ENCODE results near the gene CD40. TPM values are rescaled to one million over a fixed set of nuclear protein-coding genes. Genes with fewer than 3 reads are reported as not detected.

The CD40 gene
- total and polyA plus RNA-seq, 10 of the 15 experiments (the other 5 are each of a cell fraction or from before 2014, with no cell fraction given): 40.8 to 193 (median 89.5) TPM

DNA sequence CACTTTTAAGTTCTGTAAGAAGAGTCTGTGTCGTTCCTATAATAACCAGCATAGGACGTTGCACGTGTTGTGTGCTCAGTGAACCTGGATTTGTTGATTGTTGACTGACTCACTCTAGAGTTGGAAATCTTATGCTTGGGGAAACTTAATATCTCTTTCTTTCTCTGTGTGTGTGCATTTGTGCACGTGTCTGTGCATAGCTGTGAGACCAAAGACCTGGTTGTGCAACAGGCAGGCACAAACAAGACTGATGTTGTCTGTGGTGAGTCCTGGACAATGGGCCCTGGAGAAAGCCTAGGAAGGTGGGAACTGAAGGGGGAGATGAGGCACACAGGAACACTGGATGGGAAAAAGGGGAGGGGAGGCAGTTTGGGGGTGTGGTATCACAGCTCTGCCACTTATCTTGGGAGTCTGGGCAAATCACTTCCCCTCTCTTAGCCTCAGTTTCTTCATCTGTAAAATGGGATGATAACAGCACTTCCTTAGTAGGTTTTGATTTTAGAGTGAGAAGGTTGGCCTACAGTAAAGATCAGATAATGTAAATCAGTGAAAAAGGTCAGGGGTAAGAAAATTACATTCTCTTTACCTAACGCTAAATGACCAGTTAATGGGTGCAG is 8.4 kb downstream of the CD40 start:
- in situ Hi-C loops (cut with MboI): no loop called here
- BruUV-seq (replicated peaks): no TSS peak

More for the DNA sequence above, 8.4 kb downstream of the CD40 start:
- Histone ChIP-seq H2AFZ (ENCODE audit: control insufficient read depth, low read depth, low read length) (no peak overlapping the region), H3K4me2 (ENCODE audit: control insufficient read depth, insufficient read depth) (no peak overlapping the region), H3K79me2 (ENCODE audit: control insufficient read depth, insufficient read depth, low read length) (peaks cover 21% of the 10 kb centered on the region), H3K4me1 (ENCODE audit: control insufficient read depth, insufficient read depth, low read length) (peaks cover 21% of the 10 kb centered on the region), H3K27ac (ENCODE audit: control insufficient read depth, insufficient read depth) (no peak overlapping the region), H3K27me3 (replicated peaks in 1 of 2; ENCODE audit: control insufficient read depth in 2 of 2, insufficient read depth in 2 of 2, low read length in 1 of 2) (no peaks in the 10 kb centered on the region), H3K36me3 (ENCODE audit: control insufficient read depth in 2 of 2, insufficient read depth in 2 of 2, low read length in 1 of 2) (peaks cover 31 to 35% of the 10 kb centered on the region in 2 experiments), H4K20me1 (ENCODE audit: control insufficient read depth, insufficient read depth) (peaks cover 12% of the 10 kb centered on the region), H3K9ac (ENCODE audit: control insufficient read depth, insufficient read depth, low read length) (no peak overlapping the region), H3K4me3 (no peak overlapping the region), H3K9me3 (replicated peaks; ENCODE audit: control insufficient read depth, insufficient read depth, low read length) (no peaks in the 10 kb centered on the region)
- SMC1A ChIA-PET (ENCODE audit: uncharacterized antibody, unreplicated experiment): no interaction called here
- DNase-seq (ENCODE audit: low read depth, low spot score) (no peak), FAIRE-seq (no peak), ATAC-seq (no peak)
- RAD21 ChIA-PET (ENCODE audit: unreplicated experiment): interaction anchor here (1.6 kb wide), 1 partner anchor 104 kb away, joined by 3 read pairs; no protein-coding TSS in a partner anchor
- WGBS (ENCODE audit: insufficient coverage, insufficient replicate concordance, low lambda C conversion rate, missing lambda C conversion rate): 86% methylated on average over 5 of the region's 5 CpGs
- CTCF ChIA-PET: interaction anchor here (0.7 kb wide), 1 partner anchor 222 kb away, joined by 3 read pairs; no protein-coding TSS in a partner anchor
- POLR2A ChIA-PET: no interaction called here
- intact Hi-C loops (cut with micrococcal nuclease; ENCODE audit: unreplicated experiment): no loop called here
- TF ChIP-seq POLR2AphosphoS5 (IDR thresholded peaks at IDR 0.05; ENCODE audit: low read length) (0 out of 2 replicates have a peak, but pooled peaks have one; percentile 6), ATF2 (IDR thresholded peaks at IDR 0.05; ENCODE audit: low read length) (0 out of 2 replicates have a peak, but pooled peaks have one; percentile 15), IKZF2 (IDR thresholded peaks at IDR 0.05) (no peak), POLR2A (IDR thresholded peaks at IDR 0.05; ENCODE audit: low read depth, low read length) (0 out of 2 replicates have a peak, but pooled peaks have one; percentile 36), RUNX3 (IDR thresholded peaks at IDR 0.05; ENCODE audit: low read length) (no peak)

All from GM12878 (cell line).